Neural progenitor cell (in vitro differentiated cells): ENCODE measurements around the gene SDE2. TPM values are rescaled to one million over a fixed set of nuclear protein-coding genes. Genes with fewer than 3 reads are reported as not detected.

ENCODE experiments used
- DNase-seq: peaks from one replicate; pipeline ENCODE4 v3.0.0-alpha.2; 2016; ENCODE audit warnings: low spot score
- H2AFZ ChIP-seq: fragments of 200-600 bp; sonication (generic); replicated peaks from 2 replicates; pipeline ENCODE4 v1.6.1; 2016; ENCODE audit warnings: antibody characterized with exemption
- H3F3A ChIP-seq: fragments of 200-600 bp; sonication (generic); 2 replicates; pipeline ENCODE4 v1.6.1; 2016; ENCODE audit warnings: antibody characterized with exemption, low read depth
- H3K27ac ChIP-seq: fragments of 200-600 bp; sonication (generic); 2 replicates; pipeline ENCODE4 v1.5.1; 2016; ENCODE audit warnings: mild to moderate bottlenecking
- H3K27me3 ChIP-seq: fragments of 200-600 bp; sonication (generic); 2 replicates; pipeline ENCODE4 v1.6.1; 2016; ENCODE audit warnings: mild to moderate bottlenecking, moderate library complexity
- H3K36me3 ChIP-seq: fragments of 200-600 bp; sonication (generic); 2 replicates; pipeline ENCODE4 v1.5.1; 2016
- H3K4me1 ChIP-seq: fragments of 200-600 bp; sonication (generic); 2 replicates; pipeline ENCODE4 v1.6.1; 2016; ENCODE audit warnings: mixed run types
- H3K4me2 ChIP-seq: fragments of 200-600 bp; sonication (generic); 2 replicates; pipeline ENCODE4 v1.6.1; 2016
- H3K4me3 ChIP-seq: fragments of 200-600 bp; sonication (generic); 2 replicates; pipeline ENCODE4 v1.5.1; 2016
- H3K79me2 ChIP-seq: fragments of 200-600 bp; sonication (generic); 2 replicates; pipeline ENCODE4 v1.6.1; 2016; ENCODE audit warnings: low read depth
- H3K9ac ChIP-seq: fragments of 200-600 bp; sonication (generic); 2 replicates; pipeline ENCODE4 v1.6.1; 2016
- H3K9me3 ChIP-seq: fragments of 200-600 bp; sonication (generic); 2 replicates; pipeline ENCODE4 v1.5.1; 2016; ENCODE audit warnings: low read depth
- H4K20me1 ChIP-seq: fragments of 200-600 bp; sonication (generic); 2 replicates; pipeline ENCODE4 v1.6.1; 2016; ENCODE audit warnings: low read depth
- H3K27ac Mint-ChIP-seq: 3 replicates; pipeline ENCODE4 v1.8.0; 2021; ENCODE audit warnings: mixed read lengths
- H3K27me3 Mint-ChIP-seq: 2 replicates; pipeline ENCODE4 v1.8.0; 2022; ENCODE audit warnings: low read depth, mild to moderate bottlenecking, inconsistent platforms, moderate library complexity, mixed read lengths; ENCODE audit not compliant: insufficient read depth
- H3K36me3 Mint-ChIP-seq: 3 replicates; pipeline ENCODE4 v1.8.0; 2021; ENCODE audit warnings: mixed read lengths
- H3K4me1 Mint-ChIP-seq: 3 replicates; pipeline ENCODE4 v1.8.0; 2021; ENCODE audit warnings: mixed read lengths
- H3K4me3 Mint-ChIP-seq: 3 replicates; pipeline ENCODE4 v1.8.0; 2021; ENCODE audit warnings: mild to moderate bottlenecking, moderate library complexity, mixed read lengths
- H3K9me3 Mint-ChIP-seq: 3 replicates; pipeline ENCODE4 v1.8.0; 2020; ENCODE audit warnings: mixed read lengths
- CTCF ChIP-seq: fragments of 200-600 bp; sonication (generic); IDR thresholded peaks from 2 replicates; pipeline ENCODE4 v1.5.1; 2017; ENCODE audit warnings: antibody characterized with exemption, mild to moderate bottlenecking
- EZH2 ChIP-seq: fragments of 200-600 bp; sonication (generic); IDR thresholded peaks from 2 replicates; pipeline ENCODE4 v1.6.1; 2017; ENCODE audit warnings: antibody characterized with exemption, mild to moderate bottlenecking, moderate library complexity
- EZH2phosphoT487 ChIP-seq: fragments of 200-600 bp; sonication (generic); IDR thresholded peaks from 2 replicates; pipeline ENCODE4 v1.6.1; 2017; ENCODE audit warnings: antibody characterized with exemption
- total RNA-seq: library from RNA; depleted of rRNA; stranded (reverse); fragments of >200 nt; gene quantifications from 2 replicates; pipeline ENCODE4 v1.2.3, GENCODE V29; 2015; ENCODE audit warnings: low replicate concordance

SDE2 gene
- total RNA-seq, 1 donor from 2014 or later = 29.2 TPM

GRCh38 chr1:226035915-226036314, 36.8 kb upstream of the SDE2 start:
- Histone ChIP-seq H3K79me2 (no peaks in the 10 kb centered on the region), H3F3A (no peaks in the 10 kb centered on the region), H3K9me3 (no peaks in the 10 kb centered on the region), H4K20me1 (no peaks in the 10 kb centered on the region), H2AFZ (no peak overlapping the region), H3K4me2 (no peak overlapping the region), H3K27ac (no peak overlapping the region), H3K4me3 (no peak overlapping the region), H3K27me3 (no peaks in the 10 kb centered on the region), H3K4me1 (no peaks in the 10 kb centered on the region), H3K9ac (no peak overlapping the region), H3K36me3 (no peaks in the 10 kb centered on the region)
- no peaks in the 10 kb centered on the region for H3K36me3 Mint-ChIP-seq
- H3K4me1 Mint-ChIP-seq = no peaks in the 10 kb centered on the region
- H3K4me3 Mint-ChIP-seq = no peak overlapping the region
- DNase-seq = no peak
- H3K27ac Mint-ChIP-seq = no peak overlapping the region
- H3K9me3 Mint-ChIP-seq = no peaks in the 10 kb centered on the region
- H3K27me3 Mint-ChIP-seq = peaks cover 9% of the 10 kb centered on the region
- no peak for TF ChIP-seq EZH2

- Histone ChIP-seq H3K4me2 (no peak overlapping the region), H3K9ac (no peak overlapping the region), H2AFZ (no peak overlapping the region), H3K79me2 (no peaks in the 10 kb centered on the region), H3K4me3 (no peak overlapping the region), H3K27ac (no peak overlapping the region), H3K36me3 (no peaks in the 10 kb centered on the region), H3K4me1 (no peaks in the 10 kb centered on the region), H3K27me3 (no peaks in the 10 kb centered on the region), H3F3A (no peaks in the 10 kb centered on the region), H3K9me3 (no peaks in the 10 kb centered on the region), H4K20me1 (no peaks in the 10 kb centered on the region)
- Mint-ChIP-seq H3K27ac (no peak overlapping the region), H3K36me3 (no peaks in the 10 kb centered on the region), H3K27me3 (peaks cover 7% of the 10 kb centered on the region), H3K9me3 (no peaks in the 10 kb centered on the region), H3K4me3 (no peak overlapping the region), H3K4me1 (no peaks in the 10 kb centered on the region)
- no peak for DNase-seq
- no peak for TF ChIP-seq CTCF
- TF ChIP-seq EZH2 = no peak
- no peak for TF ChIP-seq EZH2phosphoT487
Observed at GRCh38 chr1:226034482-226034881, 35.3 kb upstream of the SDE2 start.

GRCh38 chr1:226033991-226034390, 34.8 kb upstream of the SDE2 start:
- no peak overlapping the region for H3K27ac Mint-ChIP-seq
- Histone ChIP-seq H3K4me2 (no peak overlapping the region), H3F3A (no peaks in the 10 kb centered on the region), H3K9me3 (no peaks in the 10 kb centered on the region), H3K36me3 (no peaks in the 10 kb centered on the region), H3K4me3 (no peak overlapping the region), H3K4me1 (no peaks in the 10 kb centered on the region), H3K27ac (no peak overlapping the region), H3K9ac (no peak overlapping the region), H3K27me3 (no peaks in the 10 kb centered on the region), H4K20me1 (no peaks in the 10 kb centered on the region), H3K79me2 (no peaks in the 10 kb centered on the region), H2AFZ (no peak overlapping the region)
- TF ChIP-seq EZH2phosphoT487 = no peak
- H3K36me3 Mint-ChIP-seq = no peaks in the 10 kb centered on the region
- no peaks in the 10 kb centered on the region for H3K9me3 Mint-ChIP-seq
- no peaks in the 10 kb centered on the region for H3K4me1 Mint-ChIP-seq
- no peak overlapping the region for H3K4me3 Mint-ChIP-seq
- H3K27me3 Mint-ChIP-seq = peaks cover 8% of the 10 kb centered on the region
- DNase-seq = no peak

GRCh38 chr1:226033582-226033981, 34.4 kb upstream of the SDE2 start:
- no peaks in the 10 kb centered on the region for H3K27me3 ChIP-seq
- no peak overlapping the region for H3K4me3 Mint-ChIP-seq
- H3K36me3 Mint-ChIP-seq = no peaks in the 10 kb centered on the region
- no peak overlapping the region for H3K4me2 ChIP-seq
- H3K4me3 ChIP-seq = no peak overlapping the region
- no peak overlapping the region for H3K27ac Mint-ChIP-seq
- H3K27ac ChIP-seq = no peak overlapping the region
- H3K4me1 Mint-ChIP-seq = no peaks in the 10 kb centered on the region
- H3K9ac ChIP-seq = no peak overlapping the region
- no peaks in the 10 kb centered on the region for H3K79me2 ChIP-seq
- H2AFZ ChIP-seq = no peak overlapping the region
- TF ChIP-seq CTCF (no peak), EZH2 (no peak), EZH2phosphoT487 (no peak)
- H3K9me3 ChIP-seq = no peaks in the 10 kb centered on the region
- no peaks in the 10 kb centered on the region for H4K20me1 ChIP-seq
- H3K4me1 ChIP-seq = no peaks in the 10 kb centered on the region
- DNase-seq = no peak
- peaks cover 9% of the 10 kb centered on the region for H3K27me3 Mint-ChIP-seq
- no peaks in the 10 kb centered on the region for H3K36me3 ChIP-seq
- no peaks in the 10 kb centered on the region for H3F3A ChIP-seq
- no peaks in the 10 kb centered on the region for H3K9me3 Mint-ChIP-seq
